VCaP (cell line): ENCODE results near the gene TUBG2.

Experiments used
- H3K27ac ChIP-seq: fragments of 450-650 bp; 2 replicates; pipeline ENCODE4 v1.5.1; 2017
- TF ChIP-seq, protein P1 (sequence below): fragments of 450-650 bp; conservative IDR thresholded peaks from 2 replicates; pipeline ENCODE4 v1.5.1; 2017; ENCODE audit warnings: mild to moderate bottlenecking, moderate library complexity

TUBG2 gene

DNA sequence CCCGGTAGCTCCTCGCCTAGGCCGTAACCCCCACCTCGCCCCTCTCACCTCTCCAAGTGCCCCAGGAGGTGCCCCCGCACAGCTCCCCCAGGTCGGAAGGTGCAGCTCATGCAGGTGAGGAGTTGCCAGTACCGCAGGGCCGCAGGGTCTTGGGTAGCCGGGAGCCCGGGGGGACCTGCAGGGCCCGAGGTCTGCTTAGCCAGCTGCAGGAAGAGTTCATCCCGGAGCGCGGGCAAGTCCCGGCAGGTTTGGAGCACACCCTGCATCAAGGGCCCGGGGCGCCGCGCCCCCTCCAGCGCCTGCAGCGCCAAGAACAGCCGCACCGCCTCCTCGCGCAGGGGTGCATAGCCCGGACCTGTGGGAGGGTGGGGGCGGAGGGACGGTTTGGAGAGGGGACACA, 13.0 kb downstream of the TUBG2 start:
- TF ChIP-seq, protein P1, sequence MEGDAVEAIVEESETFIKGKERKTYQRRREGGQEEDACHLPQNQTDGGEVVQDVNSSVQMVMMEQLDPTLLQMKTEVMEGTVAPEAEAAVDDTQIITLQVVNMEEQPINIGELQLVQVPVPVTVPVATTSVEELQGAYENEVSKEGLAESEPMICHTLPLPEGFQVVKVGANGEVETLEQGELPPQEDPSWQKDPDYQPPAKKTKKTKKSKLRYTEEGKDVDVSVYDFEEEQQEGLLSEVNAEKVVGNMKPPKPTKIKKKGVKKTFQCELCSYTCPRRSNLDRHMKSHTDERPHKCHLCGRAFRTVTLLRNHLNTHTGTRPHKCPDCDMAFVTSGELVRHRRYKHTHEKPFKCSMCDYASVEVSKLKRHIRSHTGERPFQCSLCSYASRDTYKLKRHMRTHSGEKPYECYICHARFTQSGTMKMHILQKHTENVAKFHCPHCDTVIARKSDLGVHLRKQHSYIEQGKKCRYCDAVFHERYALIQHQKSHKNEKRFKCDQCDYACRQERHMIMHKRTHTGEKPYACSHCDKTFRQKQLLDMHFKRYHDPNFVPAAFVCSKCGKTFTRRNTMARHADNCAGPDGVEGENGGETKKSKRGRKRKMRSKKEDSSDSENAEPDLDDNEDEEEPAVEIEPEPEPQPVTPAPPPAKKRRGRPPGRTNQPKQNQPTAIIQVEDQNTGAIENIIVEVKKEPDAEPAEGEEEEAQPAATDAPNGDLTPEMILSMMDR: no peak
- H3K27ac ChIP-seq: no peak overlapping the region

DNA sequence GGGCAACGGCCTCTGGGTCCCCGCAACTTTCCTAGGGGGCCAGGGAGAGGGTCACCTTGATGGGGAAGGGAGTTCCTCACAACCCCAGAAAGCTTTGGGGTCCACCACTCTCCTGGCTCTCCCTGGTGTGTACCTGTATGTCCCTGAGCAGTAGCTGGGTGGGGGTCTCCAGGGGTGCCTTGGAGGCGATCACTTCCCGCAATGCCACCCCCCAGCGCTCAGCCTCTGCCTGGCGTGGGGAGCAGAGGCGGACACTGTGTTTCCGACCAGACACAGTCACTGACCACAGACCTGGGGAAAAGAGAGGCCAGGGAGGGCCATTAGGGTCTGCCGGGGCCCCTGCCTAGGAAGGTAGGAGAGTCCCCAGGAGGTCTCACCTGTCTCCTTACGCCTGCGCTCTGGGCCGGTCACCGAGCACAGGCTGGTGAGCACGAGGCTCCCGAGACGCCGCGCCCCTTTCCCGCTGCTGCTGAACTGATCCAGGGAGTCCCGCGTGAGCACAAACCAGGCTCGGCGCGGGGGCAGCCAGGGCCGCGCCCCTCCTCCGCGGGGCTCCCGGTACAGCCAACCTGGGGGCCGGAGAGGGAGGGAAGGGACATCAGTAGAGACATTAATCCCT, 14.3 kb downstream of the TUBG2 start:
- TF ChIP-seq, protein P1: no peak
- H3K27ac ChIP-seq: no peak overlapping the region

DNA sequence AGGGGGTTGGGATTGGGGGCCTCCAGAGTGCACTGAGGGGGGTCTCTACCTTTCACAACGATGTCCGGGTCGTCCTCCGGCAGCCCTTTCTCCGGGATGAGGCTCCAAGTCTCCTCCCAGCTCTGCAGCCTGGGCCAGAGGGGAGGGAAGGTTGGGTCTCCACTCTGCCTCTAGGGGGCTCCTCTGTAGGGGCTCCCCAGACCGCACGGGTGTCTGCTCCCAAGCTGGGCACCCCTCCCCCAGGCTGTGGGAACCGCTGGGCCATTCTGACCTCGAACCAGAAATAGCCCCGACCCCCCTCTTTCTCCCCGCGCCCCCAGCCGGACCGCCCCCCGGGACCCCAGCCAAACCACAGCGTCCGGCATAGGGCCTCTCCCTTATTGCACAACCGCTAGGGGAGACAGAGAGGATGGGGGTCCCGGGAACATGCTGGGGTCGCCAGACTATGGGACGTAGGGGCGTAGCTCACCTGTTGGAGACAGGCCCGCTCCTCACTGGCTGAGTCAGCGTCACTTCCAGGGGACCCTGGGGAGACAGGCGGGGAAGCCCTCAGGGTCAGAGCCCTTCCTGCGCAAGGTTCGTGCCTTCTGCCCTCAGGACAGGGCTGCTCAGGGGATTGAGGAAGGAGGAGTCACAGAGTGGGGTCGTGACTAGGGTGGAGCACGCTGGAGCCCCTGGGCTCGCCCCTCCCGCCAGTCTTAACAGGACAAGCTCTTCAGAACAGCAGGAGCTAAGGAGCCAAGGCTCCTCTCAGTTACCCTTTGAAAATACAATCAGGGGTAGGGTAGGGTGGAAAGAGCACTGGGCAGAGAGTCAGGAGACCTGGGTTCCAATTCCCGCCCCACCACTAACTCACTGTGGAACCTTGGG, 15.0 kb downstream of the TUBG2 start:
- TF ChIP-seq, protein P1: no peak
- H3K27ac ChIP-seq: no peak overlapping the region

DNA sequence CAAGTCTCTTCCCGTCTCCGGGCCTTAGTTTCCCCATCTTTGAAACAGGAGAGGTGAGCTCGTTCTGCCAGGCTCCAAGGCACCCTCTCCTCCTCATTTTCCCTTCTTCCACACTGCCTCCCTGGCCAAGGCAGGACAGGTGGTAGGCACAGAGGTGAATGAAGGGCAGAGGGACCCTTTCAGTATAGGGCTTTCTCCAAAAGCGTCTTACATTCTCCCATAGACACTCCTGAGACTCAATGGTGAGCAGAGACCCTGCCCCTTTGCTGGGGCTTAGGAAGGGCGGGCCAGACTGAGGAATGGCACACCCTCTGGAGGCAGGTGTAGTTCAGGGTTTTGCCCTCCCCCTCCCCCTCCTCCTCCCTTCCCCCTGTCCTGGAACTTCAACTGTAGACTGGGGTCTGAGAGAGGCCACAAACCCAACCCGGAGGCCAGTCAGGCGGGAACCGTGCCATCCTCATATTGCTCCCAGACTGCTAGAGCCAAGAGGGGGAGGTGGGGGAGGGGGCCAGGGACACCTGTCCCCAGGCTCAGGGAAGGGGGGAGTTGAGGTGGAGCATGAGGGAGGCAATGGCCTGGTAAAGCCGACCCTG, 15.8 kb downstream of the TUBG2 start:
- peak overlapping the region; percentile 81 for H3K27ac ChIP-seq
- TF ChIP-seq, protein P1: no peak

DNA sequence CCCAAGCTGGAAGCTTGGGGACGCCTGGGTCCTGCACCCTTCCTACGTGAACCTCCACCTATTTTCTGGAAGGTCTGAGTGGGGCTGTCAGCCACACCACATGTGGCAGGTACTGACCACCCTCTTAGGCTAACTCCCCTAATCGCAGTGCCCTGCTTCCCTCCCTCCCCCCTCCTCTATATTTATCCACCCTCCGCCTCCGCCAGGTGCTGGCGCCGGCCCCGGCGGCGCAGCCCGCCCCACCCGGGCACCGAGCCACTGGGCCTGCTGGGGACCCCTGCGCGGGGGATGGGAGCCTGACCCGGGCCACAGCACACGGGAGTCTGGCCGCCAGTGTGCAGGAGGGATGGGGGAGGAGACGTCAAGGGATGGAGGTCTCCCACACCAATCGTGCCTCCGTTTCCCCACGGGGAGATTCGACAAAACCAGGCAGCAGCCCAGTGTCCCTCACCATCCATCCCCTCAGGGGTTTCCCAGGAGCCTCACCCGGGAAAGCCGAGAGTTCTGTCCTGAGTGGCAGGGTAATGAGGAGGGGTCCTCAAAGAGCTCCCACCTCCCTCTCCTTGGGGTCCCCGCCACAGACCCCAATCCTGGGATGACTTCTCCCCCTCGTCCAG, 16.4 kb downstream of the TUBG2 start:
- peak overlapping the region; percentile 81 for H3K27ac ChIP-seq
- TF ChIP-seq, protein P1: no peak

DNA sequence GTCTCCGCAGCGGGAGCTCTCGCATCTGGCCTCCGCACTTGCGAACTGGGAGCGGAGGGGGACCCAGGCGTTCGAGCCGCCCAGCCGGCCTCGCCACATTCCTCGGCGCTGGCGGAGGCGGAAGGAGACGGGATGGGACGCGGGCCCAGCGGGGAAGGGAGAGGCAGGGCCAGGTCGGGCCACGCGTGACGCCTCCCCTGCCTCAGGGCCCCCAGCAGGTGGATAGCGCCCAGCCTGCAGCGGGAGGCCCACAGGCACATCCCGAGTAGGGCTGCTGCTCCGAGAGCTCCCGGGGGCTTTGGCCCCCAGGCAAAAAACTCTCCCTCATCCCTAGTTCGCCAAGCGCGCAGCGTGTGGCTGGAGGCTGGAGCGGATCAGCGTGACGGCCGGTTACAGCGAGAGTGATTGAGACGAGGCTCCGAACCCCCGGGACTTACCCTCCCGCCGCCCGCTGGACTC, 16.9 kb downstream of the TUBG2 start:
- H3K27ac ChIP-seq: peak overlapping the region; percentile 81
- TF ChIP-seq, protein P1: no peak
